BE2C (cell line): Measurements from ENCODE around the gene CERK.

ENCODE experiments used
- DNase-seq: peaks from one replicate; pipeline ENCODE4 v3.0.0-alpha.2; 2020
- H3K27me3 ChIP-seq: fragments of 250-450 bp; sonication (Bioruptor Pico); 2 replicates; pipeline ENCODE4 v1.5.1; 2020; ENCODE audit warnings: mild to moderate bottlenecking
- H3K36me3 ChIP-seq: fragments of 250-450 bp; sonication (Bioruptor Pico); 2 replicates; pipeline ENCODE4 v1.5.1; 2020; ENCODE audit warnings: mild to moderate bottlenecking
- H3K4me1 ChIP-seq: fragments of 250-450 bp; sonication (Bioruptor Pico); 2 replicates; pipeline ENCODE4 v1.5.1; 2020
- H3K4me3 ChIP-seq: 2 replicates; pipeline ENCODE4 v1.5.1; 2011; ENCODE audit warnings: low read depth, low read length
- H3K9me3 ChIP-seq: fragments of 250-450 bp; sonication (Bioruptor Pico); 2 replicates; pipeline ENCODE4 v1.5.1; 2020
- CTCF ChIP-seq: IDR thresholded peaks from 2 replicates; pipeline ENCODE4 v1.5.1; 2012; ENCODE audit warnings: mild to moderate bottlenecking, low read depth, low read length

CERK gene

DNA sequence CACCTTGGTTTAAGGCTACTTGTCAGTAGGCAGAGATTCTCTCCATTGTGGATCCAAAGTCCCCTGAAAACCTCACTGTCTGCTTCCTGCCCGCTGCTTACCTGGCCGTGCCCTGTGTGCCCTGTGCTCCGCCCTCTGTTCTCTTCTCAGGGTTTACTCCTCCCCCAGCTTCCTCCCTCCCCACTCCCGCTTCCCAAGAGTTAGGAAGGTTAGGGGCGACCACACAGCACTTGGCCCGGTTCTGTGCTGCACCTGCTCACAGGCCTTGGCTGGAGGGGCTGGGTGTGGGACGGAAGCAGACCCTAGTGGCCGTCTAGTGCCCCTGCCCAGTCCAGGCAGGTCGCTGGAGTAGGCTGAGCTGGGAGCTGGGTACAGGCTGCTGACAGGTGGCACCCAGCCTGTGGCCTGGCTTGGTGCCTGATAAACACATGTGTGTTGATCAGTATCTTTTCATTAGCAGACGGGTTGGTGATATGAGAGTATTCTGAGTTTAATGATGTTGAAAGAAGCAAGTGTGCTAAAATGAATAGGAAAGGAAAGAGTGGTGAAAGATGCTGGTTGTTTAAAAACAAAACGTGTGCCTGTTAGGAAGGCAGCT lies 77.3 kb downstream of the CERK start:
- DNase-seq = peak; percentile 58
- no peak overlapping the region for H3K4me3 ChIP-seq
- TF ChIP-seq CTCF = no peak; the same call in 1 of the 2 replicates
- H3K9me3 ChIP-seq = no peaks in the 10 kb centered on the region
- no peaks in the 10 kb centered on the region for H3K27me3 ChIP-seq
- H3K36me3 ChIP-seq = peaks cover 39% of the 10 kb centered on the region
- peaks cover 25% of the 10 kb centered on the region for H3K4me1 ChIP-seq

- no peak for DNase-seq
- peaks cover 30% of the 10 kb centered on the region for H3K36me3 ChIP-seq
- TF ChIP-seq CTCF = no peak
- H3K4me3 ChIP-seq = no peak overlapping the region
- no peaks in the 10 kb centered on the region for H3K9me3 ChIP-seq
- peaks cover 25% of the 10 kb centered on the region for H3K4me1 ChIP-seq
- H3K27me3 ChIP-seq = no peaks in the 10 kb centered on the region
These were observed 78.3 kb downstream of the CERK start for GRCh38 chr22:46659791-46660186.

DNA sequence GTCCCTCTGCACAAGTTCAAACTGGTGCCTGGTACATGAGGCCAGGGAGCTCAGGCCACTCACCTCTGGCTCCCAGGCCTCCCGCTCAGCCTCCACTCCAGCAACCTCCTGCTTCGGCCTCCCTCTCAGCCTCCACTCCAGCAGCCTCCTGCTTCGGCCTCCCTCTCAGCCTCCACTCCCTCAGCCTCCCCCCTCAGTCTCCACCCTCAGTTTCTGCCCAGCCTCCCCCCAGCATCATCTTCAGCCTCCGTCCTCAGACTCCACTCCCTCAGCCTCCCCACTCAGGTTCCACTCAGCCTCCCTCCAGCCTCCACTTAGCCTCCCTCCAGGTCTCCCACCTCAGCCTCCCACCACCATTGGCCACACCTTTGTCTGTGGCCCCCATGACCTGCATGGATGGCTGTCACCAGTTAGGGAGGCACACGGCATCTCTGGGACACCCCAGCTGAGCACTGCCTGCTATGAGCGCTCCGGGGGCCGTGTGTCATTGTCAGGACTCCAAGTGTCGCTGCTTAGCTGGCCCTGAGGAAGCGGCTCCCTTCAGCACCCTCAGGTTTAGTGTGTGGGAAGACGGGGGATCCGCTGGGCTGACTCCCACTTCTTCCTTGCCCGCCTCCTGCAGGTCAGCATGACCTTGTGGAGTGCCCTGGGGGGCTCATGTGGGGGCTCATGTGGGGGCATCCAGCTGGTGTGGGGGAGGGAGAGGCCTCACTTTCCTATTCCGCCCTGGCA lies 78.8 kb downstream of the CERK start:
- no peaks in the 10 kb centered on the region for H3K27me3 ChIP-seq
- peaks cover 25% of the 10 kb centered on the region for H3K36me3 ChIP-seq
- peaks cover 25% of the 10 kb centered on the region for H3K4me1 ChIP-seq
- TF ChIP-seq CTCF = no peak
- DNase-seq = no peak
- H3K9me3 ChIP-seq = no peaks in the 10 kb centered on the region
- no peak overlapping the region for H3K4me3 ChIP-seq

- no peak for TF ChIP-seq CTCF
- Histone ChIP-seq H3K9me3 (no peaks in the 10 kb centered on the region), H3K36me3 (peaks cover 15% of the 10 kb centered on the region), H3K4me3 (no peak overlapping the region), H3K27me3 (no peaks in the 10 kb centered on the region), H3K4me1 (peaks cover 25% of the 10 kb centered on the region)
- no peak for DNase-seq
These were observed 79.8 kb downstream of the CERK start for GRCh38 chr22:46657996-46658947.

DNA sequence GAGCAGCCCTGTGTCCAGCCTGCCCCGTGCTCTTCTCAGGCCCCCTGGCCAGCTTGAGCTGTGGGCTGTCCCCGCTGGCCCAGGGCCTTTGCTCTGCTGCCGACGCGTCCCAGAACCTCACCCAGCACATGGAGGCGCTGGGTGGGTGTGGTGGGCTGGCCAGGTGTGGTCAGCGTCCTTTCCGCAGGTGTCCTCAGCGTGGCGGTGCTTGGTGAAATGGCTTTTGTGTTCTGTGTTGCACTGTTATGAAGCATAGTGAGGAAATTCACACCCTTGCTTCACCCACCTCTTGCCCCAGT lies 80.4 kb downstream of the CERK start:
- Histone ChIP-seq H3K4me1 (peaks cover 21% of the 10 kb centered on the region), H3K9me3 (no peaks in the 10 kb centered on the region), H3K27me3 (no peaks in the 10 kb centered on the region), H3K4me3 (no peak overlapping the region), H3K36me3 (peaks cover 13% of the 10 kb centered on the region)
- TF ChIP-seq CTCF = no peak
- DNase-seq = no peak
